Measurements from ENCODE around the gene BUB3. TPM values are rescaled to one million over a fixed set of nuclear protein-coding genes. Genes with fewer than 3 reads are reported as not detected.
"Not testable (repeated sequence)": the region's sequence is repeated elsewhere in the genome, so short reads cannot be mapped to it uniquely, and the experiment has no call there.

The BUB3 gene
- total RNA-seq, 1 donor from 2014 or later: 36.3 TPM

DNA sequence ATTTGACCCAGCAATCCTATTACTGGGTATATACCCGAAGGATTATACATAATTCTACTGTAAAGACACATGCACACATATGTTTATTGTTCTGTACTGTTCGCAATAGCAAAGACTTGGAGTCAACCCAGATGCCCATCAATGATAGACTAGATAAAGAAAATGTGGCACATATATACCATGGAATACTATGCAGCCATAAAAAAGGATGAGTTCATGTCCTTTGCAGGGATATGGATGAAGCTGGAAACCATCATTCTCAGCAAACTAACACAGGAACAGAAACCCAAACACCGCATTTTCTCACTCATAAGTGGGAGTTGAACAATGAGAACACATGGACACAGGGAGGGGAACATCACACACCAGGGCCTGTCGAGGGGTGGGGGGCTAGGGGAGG is 24.2 kb downstream of the BUB3 start:
- DNase-seq; ATAC-seq (ENCODE audit: poor library complexity); intact Hi-C loops (cut with DNase I): not testable (repeated sequence)

DNA sequence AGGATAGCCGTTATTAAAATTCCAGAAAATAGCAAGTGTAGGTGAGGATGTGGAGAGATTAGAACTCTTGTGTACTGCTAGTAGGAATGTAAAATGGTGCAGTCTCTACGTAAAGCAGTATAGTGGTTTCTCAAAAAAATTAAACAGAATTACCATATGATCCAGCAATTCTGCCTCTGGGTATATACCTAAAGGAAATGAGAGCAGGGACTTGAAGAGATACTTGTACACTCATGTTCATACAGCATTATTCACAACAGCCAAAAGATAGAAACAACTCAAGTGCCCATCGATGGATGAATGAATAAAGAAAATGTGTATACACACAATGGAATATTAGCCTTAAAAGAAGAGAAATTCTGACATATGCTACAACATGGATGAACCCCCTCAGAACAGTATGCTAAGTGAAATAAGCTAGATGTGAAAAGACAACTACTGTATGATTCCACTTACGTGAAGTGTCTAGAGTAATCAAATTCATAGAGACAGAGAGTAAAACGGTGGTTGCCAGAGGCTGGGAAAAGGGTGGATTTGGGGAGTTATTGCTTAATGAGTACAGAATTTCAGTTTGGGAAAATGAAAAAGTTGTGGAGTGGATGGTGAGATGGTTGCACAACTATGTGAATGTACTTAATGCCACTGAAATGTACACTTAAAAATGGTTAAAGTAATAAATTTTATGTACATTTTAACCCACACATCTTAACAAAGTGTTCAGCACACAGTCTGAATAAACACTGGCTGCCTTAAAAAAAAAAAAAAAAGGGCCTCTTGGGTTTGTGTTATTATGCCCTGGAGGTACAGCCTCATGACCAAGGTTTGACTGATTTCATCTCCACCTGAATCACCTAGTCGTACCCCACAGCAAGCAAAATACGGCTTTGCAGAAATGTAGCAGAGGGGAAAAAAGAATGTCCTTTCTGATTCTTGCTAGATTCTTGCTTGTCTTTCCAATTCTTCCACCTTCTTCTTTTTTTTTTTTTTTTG is 26.2 kb downstream of the BUB3 start:
- DNase-seq: no peak
- no peak for ATAC-seq (ENCODE audit: poor library complexity)

DNA sequence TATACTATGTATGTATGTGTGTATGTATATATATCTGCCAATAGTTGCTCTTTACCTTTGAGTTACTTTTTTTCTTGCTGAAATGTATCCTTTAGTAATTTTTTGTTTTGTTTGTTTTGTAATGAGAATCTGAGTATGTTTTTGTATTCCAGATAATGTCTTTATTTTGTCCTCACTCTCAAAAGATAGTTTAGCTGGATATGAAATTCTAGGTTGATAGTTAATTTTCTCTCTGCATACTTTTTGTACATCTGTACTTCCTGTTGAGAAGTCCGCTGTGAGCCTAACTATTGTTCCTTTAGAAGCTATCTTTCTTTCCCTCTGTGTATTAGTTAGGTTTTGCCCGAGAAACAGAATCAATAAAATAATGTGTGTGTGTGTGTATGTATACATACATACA is 29.5 kb downstream of the BUB3 start:
- ATAC-seq (ENCODE audit: poor library complexity): no peak
- intact Hi-C loops (cut with DNase I): no loop called here
- no peak for DNase-seq

More for the DNA sequence above, 26.2 kb downstream of the BUB3 start:
- intact Hi-C loops (cut with DNase I): no loop called here

DNA sequence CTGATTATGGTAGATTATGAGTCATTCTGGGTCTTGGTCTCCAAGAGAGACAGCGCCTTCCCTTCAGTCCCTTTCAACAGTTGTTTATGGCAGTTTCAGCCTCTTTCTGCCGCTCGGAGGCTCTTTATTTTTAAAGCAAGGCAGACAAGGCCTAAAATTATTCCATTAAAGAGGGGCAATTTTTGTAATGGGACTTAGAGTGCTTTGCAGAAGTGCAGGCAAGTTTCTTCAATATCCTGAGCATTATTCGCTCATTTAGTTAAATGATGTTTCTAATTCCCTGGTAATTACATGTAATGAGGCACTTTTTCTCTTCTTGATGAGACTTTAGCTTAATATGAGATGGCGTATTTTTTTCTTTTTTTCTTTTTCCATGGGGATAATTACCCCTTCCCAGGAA is 33.6 kb downstream of the BUB3 start:
- ATAC-seq (ENCODE audit: poor library complexity): no peak
- intact Hi-C loops (cut with DNase I): no loop called here

DNA sequence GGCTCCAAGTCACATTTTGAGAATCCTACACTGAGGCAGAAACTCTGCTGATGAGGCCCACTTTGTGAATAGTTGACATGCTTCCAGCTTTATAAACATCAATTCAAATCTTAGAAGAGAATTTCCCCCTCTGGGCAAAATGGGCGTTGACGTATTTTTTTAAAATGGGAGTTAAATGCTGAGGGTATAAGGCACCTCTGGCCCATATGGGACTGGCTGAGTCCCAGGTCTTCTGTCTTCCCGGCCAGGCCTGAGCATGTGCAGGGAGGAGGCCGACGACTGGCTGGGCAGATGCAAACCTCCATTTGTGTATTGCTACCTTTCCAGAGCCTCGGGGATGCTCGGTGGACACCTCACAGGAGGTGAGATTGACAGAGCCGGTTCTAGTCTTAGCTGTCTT is 37.7 kb downstream of the BUB3 start:
- no peak for DNase-seq
- intact Hi-C loops (cut with DNase I): no loop called here
- ATAC-seq (ENCODE audit: poor library complexity): no peak

More for the DNA sequence above, 33.6 kb downstream of the BUB3 start:
- DNase-seq: no peak

DNA sequence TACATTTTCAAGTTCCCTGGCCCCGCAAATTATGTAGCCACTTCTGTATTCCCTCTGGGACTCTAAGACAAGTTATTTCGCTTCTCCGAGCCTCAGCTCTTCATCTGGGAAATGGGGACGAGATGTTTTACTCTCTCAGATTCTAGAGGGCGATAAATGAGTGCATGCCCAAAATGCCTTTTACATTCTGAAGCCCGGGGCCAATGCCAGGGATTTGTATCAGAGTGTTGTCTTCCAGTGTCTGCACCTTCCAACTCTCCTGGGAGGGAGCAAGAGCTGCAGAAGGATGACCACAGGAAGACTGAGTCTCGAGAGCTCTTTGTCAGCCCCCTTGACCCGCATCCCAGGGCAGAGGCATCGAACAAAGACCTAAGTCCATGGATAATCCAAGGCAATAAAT is 39.9 kb downstream of the BUB3 start:
- intact Hi-C loops (cut with DNase I): no loop called here
- ATAC-seq (ENCODE audit: poor library complexity) (no peak), DNase-seq (no peak)

DNA sequence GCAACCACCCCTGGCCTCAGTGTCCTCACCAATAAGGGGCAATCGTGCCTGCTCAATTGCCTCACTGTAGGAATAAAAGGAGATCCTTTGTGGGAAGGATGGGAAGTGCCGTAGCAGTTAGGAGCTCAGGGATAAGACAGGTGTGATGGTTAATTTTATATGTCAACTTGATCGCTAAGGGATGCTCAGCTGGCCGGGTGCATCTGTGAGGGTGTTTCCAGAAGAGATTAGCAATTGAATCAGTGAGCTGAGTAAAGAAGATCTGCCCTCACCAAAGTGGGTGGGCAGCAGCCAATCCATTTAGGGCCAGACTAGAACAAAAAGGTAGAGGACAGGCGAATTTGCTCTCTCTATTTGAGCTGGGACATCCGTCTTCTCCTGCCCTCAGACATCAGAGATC is 46.3 kb downstream of the BUB3 start:
- no peak for ATAC-seq (ENCODE audit: poor library complexity)
- no peak for DNase-seq
- intact Hi-C loops (cut with DNase I): no loop called here

DNA sequence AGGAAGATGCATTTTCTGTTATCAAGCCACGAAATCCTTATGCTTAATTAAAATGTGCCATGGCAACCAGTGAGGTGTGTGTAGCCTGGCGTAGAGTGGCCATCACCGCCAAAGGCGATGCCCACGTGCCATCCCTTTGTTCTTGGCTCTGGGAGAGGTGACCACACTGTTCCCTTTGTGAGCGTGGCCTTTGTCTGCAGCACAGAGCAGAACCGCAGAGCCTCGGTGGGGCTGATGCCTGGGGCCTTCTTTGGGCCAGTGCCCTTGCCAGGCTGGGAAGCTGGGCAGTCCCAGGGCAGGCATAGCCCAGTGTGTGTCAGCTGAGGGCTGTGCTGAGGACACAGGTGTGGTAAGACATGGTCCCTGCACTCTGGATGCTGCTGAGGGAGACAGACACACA is 48.3 kb downstream of the BUB3 start:
- ATAC-seq (ENCODE audit: poor library complexity): no peak
- intact Hi-C loops (cut with DNase I): no loop called here
- no peak for DNase-seq

DNA sequence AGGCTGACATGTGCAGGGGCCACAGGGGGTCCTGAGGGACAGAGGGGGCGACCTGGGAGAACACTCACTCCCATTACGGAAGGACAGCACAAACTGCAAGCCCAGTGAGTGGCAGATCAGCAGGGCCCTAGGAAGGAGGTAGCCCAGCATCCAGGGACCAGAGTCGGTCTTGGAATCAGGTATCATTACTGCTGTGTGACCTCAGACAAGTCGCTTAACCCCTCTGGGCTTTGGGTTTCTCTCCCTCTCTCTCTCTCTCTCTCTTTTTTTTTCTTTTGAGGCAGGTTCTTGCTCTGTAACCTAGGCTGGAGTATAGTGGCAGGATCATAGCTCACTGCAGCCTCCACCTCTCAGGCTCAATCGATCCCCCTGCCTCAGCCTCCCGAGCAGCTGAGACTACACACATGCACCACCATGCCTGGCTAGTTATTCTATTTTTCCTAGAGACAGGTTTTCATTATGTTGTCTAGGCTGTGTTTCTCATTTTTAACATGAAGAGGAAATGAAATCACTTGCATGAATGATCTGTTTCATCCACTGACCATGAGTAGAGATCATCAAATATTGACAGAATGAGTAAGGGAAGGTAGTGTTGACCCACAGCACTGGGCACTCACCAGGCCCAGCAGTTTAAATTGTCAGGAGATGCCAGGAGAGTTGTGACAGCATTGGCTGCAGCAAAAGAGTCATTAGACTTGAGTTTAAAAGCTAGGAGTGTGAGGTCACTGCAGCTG is 49.4 kb downstream of the BUB3 start:
- DNase-seq (no peak), ATAC-seq (ENCODE audit: poor library complexity) (no peak)
- intact Hi-C loops (cut with DNase I): no loop called here

DNA sequence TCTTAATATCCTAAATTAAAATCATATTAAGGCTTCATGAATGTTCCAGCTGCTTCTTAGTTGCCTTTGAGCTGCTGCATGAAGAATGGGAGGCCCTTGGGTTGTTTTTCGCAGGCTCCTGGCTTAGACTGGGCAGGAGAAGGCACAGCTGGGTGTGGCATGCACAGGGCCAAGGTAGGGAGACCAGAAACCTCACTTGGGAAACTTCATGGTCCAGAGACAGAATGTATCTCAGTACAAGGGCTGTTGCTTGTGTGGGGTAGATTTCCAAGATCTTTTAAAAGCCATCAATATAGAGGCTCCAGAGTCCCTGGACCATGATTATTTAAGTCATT is 49.9 kb downstream of the BUB3 start:
- DNase-seq: no peak
- intact Hi-C loops (cut with DNase I): no loop called here
- ATAC-seq (ENCODE audit: poor library complexity): no peak

DNA sequence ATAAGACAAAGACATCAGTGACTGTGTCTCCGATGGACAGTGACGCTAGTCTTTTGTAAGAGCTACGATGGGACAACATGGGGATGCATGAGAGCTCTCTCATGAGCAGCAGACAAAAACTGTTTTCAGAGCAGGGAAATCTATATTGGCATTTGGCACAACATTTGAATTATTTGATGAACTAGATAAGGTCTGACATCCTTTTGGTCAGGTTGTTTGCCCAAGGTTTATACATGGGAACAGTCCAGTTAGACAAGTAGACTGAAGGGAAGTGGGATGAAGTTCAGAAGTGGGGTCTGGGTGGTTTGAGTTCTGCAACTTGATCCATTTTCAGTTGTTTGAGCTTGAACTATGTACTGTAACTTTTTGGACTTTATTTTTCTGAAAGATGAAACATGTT is 50.8 kb downstream of the BUB3 start:
- ATAC-seq (ENCODE audit: poor library complexity) (no peak), DNase-seq (no peak)
- intact Hi-C loops (cut with DNase I): no loop called here

DNA sequence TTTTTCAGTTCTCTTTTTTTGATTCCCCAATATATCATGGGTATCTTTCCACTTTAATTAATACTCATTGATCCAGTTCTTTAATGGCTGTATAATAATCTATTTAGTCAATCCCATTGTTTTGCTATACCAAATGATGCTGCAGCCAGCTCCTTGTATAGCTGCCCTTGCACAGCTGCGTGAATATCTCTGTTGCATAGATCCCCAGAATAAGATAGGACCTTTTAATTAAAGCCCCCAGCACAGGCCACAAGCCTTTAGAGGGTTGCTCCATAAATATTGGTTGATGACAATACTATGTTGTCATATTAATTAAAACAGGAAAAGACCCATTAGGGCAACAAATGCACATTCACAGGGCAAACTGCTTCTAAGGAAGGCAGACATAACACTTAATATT is 57.9 kb downstream of the BUB3 start:
- ATAC-seq (ENCODE audit: poor library complexity) (no peak), DNase-seq (no peak)
- intact Hi-C loops (cut with DNase I): no loop called here

DNA sequence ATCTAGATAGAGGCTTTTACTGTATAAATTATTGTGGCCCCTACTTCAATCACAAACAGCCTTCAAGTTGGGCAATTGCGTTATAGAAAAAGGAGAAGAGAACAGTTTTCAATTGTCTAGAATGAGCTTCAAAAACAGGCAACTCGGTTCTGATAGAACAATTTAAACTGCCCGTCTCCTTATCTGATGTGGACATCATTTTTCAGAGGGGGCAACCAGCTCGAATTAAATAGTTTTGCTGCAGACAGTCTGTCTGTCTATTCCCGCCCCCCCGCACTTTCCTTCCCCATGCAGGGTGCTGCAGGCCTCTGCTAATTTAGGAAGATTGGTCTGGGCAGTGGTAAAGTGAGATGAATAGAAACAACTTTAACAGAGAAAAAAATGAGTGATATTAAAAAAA is 58.4 kb downstream of the BUB3 start:
- ATAC-seq (ENCODE audit: poor library complexity): no peak
- intact Hi-C loops (cut with DNase I): no loop called here

DNA sequence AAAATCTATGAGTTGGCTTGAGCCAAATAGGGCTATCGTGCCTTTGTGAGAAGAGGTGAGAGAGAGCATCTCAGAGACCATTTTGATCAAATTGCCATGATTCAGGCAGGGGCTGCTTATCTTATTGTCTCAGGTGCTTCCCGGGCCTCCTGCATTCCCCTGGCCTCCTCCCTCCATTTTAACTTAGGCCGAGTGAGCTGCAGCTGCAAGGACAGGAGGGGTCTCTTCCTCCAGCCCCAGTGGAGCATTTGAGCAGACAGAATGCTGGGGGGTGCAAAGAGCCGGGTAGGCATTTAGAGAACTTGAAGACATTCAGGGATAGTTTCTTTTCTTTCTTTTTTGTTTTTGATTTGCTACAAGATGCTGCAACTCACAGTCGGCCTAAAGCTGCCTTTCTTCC is 59.0 kb downstream of the BUB3 start:
- intact Hi-C loops (cut with DNase I): no loop called here
- ATAC-seq (ENCODE audit: poor library complexity) (no peak), DNase-seq (no peak)

More for the DNA sequence above, 58.4 kb downstream of the BUB3 start:
- no peak for DNase-seq

Other genes starting within 250 kb of the BUB3 start
- gene FAM24A, start 243.8 kb upstream of the BUB3 start, total RNA-seq: not detected
- gene C10orf88, start 200.2 kb upstream of the BUB3 start, total RNA-seq: 7.4 TPM
- 2.9 TPM for gene PSTK, start 174.0 kb upstream of the BUB3 start, total RNA-seq
- 9.7 TPM for gene IKZF5, start 145.6 kb upstream of the BUB3 start, total RNA-seq
- 83.6 TPM for gene ACADSB, start 145.4 kb upstream of the BUB3 start, total RNA-seq
- not detected for gene HMX3, start 18.4 kb upstream of the BUB3 start, total RNA-seq
- gene HMX2, start 6.3 kb upstream of the BUB3 start, total RNA-seq: not detected

Data from Right ventricle myocardium superior (tissue), 1 donor.